A549 (cell line): ENCODE measurements around the gene PHACTR2.

Experiments used
- CBX2 ChIP-seq: fragments of 200-600 bp; sonication (generic); IDR thresholded peaks from 2 replicates; pipeline ENCODE4 v1.6.1; 2016; ENCODE audit warnings: low read depth, mild to moderate bottlenecking, borderline replicate concordance
- HDAC2 ChIP-seq: fragments of 200-600 bp; sonication (generic); IDR thresholded peaks from 2 replicates; pipeline ENCODE4 v1.6.1; 2016
- JUN ChIP-seq, 2 experiments: fragments of >200 bp; sonication (Bioruptor Twin); formaldehyde crosslinking; IDR thresholded peaks; 2 replicates in 1 of 2; 3 replicates in 1 of 2; pipeline ENCODE4 v1.6.1; 2016 to 2017
- KDM5A ChIP-seq: fragments of 200-600 bp; sonication (generic); IDR thresholded peaks from 2 replicates; pipeline ENCODE4 v1.6.1; 2016; ENCODE audit warnings: antibody characterized with exemption, mild to moderate bottlenecking
- MYC ChIP-seq: IDR thresholded peaks from 2 replicates; pipeline ENCODE4 v1.6.1; 2012; ENCODE audit warnings: mild to moderate bottlenecking, inconsistent platforms, low read length, improper control_type of control experiment, borderline replicate concordance
- POLR2A ChIP-seq: IDR thresholded peaks from 2 replicates; pipeline ENCODE4 v1.6.1; 2012; ENCODE audit warnings: mild to moderate bottlenecking, low read length
- RAD21 ChIP-seq, 2 experiments: fragments of >200 bp in 1 of 2; sonication (Bioruptor Twin) in 1 of 2; formaldehyde crosslinking in 1 of 2; IDR thresholded peaks in 1 of 2; conservative IDR thresholded peaks in 1 of 2; 2 replicates in 1 of 2; 3 replicates in 1 of 2; pipeline ENCODE4 v1.6.1; 2012 to 2018; ENCODE audit warnings: inconsistent platforms in 1 of 2
- ZNF302 ChIP-seq: fragments of 250-450 bp; sonication (Bioruptor Pico); IDR thresholded peaks from 2 replicates; pipeline ENCODE4 v1.9.0; 2021; ENCODE audit warnings: inconsistent platforms, mild to moderate bottlenecking, moderate library complexity
- TF ChIP-seq, protein P1 (sequence below): fragments of >200 bp; sonication (Bioruptor Twin); formaldehyde crosslinking; IDR thresholded peaks from 3 replicates; pipeline ENCODE4 v1.5.1; 2016
- TF ChIP-seq, protein P2 (sequence below): fragments of 450-650 bp; IDR thresholded peaks from 2 replicates; pipeline ENCODE4 v1.6.1; 2014; ENCODE audit warnings: antibody characterized with exemption
- TF ChIP-seq, protein P3 (sequence below): fragments of 250-450 bp; sonication (Bioruptor Pico); IDR thresholded peaks from 2 replicates; pipeline ENCODE4 v1.5.0; 2021; ENCODE audit warnings: mild to moderate bottlenecking, moderate library complexity, borderline replicate concordance

DNA sequence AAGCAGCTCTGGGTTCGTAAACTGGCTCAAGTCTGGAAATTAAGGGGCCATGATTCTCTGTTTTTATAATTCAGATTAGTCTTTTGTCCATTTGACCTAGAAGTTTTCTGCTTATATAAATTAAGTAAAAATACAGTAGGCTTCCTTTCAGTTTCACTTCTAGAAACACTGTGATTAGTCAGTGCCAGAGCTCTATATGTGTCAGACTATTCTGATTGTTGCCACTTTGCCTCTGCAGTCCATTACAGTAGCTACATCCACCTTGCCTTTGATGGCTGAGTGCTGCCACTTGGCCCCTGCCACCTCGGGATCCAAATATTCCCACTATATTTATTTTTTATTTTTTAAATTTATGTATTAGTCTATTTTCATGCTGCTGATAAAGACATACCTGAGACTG, 194.4 kb downstream of the PHACTR2 start:
- no peak for TF ChIP-seq POLR2A
- TF ChIP-seq ZNF302 = no peak
- TF ChIP-seq, protein P1, sequence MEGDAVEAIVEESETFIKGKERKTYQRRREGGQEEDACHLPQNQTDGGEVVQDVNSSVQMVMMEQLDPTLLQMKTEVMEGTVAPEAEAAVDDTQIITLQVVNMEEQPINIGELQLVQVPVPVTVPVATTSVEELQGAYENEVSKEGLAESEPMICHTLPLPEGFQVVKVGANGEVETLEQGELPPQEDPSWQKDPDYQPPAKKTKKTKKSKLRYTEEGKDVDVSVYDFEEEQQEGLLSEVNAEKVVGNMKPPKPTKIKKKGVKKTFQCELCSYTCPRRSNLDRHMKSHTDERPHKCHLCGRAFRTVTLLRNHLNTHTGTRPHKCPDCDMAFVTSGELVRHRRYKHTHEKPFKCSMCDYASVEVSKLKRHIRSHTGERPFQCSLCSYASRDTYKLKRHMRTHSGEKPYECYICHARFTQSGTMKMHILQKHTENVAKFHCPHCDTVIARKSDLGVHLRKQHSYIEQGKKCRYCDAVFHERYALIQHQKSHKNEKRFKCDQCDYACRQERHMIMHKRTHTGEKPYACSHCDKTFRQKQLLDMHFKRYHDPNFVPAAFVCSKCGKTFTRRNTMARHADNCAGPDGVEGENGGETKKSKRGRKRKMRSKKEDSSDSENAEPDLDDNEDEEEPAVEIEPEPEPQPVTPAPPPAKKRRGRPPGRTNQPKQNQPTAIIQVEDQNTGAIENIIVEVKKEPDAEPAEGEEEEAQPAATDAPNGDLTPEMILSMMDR = no peak
- no peak for TF ChIP-seq HDAC2
- no peak for TF ChIP-seq MYC
- no peak for TF ChIP-seq KDM5A
- TF ChIP-seq JUN (IDR thresholded peaks at IDR 0.05) = no peak
- TF ChIP-seq, protein P2, sequence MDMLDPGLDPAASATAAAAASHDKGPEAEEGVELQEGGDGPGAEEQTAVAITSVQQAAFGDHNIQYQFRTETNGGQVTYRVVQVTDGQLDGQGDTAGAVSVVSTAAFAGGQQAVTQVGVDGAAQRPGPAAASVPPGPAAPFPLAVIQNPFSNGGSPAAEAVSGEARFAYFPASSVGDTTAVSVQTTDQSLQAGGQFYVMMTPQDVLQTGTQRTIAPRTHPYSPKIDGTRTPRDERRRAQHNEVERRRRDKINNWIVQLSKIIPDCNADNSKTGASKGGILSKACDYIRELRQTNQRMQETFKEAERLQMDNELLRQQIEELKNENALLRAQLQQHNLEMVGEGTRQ = no peak
- TF ChIP-seq, protein P3, sequence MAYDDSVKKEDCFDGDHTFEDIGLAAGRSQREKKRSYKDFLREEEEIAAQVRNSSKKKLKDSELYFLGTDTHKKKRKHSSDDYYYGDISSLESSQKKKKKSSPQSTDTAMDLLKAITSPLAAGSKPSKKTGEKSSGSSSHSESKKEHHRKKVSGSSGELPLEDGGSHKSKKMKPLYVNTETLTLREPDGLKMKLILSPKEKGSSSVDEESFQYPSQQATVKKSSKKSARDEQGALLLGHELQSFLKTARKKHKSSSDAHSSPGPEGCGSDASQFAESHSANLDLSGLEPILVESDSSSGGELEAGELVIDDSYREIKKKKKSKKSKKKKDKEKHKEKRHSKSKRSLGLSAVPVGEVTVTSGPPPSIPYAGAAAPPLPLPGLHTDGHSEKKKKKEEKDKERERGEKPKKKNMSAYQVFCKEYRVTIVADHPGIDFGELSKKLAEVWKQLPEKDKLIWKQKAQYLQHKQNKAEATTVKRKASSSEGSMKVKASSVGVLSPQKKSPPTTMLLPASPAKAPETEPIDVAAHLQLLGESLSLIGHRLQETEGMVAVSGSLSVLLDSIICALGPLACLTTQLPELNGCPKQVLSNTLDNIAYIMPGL = no peak
- TF ChIP-seq CBX2 = no peak
- TF ChIP-seq RAD21 (conservative IDR thresholded peaks at IDR 0.05 in 1 of 2, IDR thresholded peaks at IDR 0.05 in 1 of 2) = no peak
